ENCODE measurements around the gene AMDHD1.

Gene AMDHD1

GRCh38 chr12:95919110-95919509 is 24.0 kb upstream of the AMDHD1 start:
- H2AFZ ChIP-seq (ENCODE audit: low read depth, low read length, severe bottlenecking), result no peak overlapping the region
- no peak for TF ChIP-seq EZH2phosphoT487 (conservative IDR thresholded peaks at IDR 0.05; ENCODE audit: low read length)
- TF ChIP-seq, protein P1, sequence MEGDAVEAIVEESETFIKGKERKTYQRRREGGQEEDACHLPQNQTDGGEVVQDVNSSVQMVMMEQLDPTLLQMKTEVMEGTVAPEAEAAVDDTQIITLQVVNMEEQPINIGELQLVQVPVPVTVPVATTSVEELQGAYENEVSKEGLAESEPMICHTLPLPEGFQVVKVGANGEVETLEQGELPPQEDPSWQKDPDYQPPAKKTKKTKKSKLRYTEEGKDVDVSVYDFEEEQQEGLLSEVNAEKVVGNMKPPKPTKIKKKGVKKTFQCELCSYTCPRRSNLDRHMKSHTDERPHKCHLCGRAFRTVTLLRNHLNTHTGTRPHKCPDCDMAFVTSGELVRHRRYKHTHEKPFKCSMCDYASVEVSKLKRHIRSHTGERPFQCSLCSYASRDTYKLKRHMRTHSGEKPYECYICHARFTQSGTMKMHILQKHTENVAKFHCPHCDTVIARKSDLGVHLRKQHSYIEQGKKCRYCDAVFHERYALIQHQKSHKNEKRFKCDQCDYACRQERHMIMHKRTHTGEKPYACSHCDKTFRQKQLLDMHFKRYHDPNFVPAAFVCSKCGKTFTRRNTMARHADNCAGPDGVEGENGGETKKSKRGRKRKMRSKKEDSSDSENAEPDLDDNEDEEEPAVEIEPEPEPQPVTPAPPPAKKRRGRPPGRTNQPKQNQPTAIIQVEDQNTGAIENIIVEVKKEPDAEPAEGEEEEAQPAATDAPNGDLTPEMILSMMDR (IDR thresholded peaks at IDR 0.05; ENCODE audit: insufficient read depth, low read length, poor library complexity, severe bottlenecking), result no peak

DNA sequence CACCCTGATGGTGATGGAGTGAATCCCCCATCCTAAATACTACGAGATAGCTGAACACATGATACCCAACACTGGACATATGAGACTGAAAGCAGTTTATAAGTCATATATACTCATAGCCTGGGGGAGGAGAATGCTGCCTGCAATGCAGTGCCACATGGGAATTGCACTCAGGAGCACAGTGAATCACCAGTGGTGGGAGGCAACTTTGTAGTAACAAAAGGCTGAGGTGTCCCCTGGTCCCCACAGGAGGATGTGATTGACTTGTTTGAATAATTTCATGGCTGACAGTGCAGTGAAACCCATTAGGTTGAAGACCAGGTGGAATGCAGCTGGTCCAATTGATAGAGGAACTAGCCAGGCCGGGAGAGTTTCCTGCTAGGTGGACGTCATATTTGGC is 20.9 kb upstream of the AMDHD1 start:
- Histone ChIP-seq H3K9ac (ENCODE audit: low read length) (no peak overlapping the region), H3K9me3 (ENCODE audit: insufficient read depth, low read length) (no peaks in the 10 kb centered on the region), H4K20me1 (ENCODE audit: low read depth, low read length) (no peaks in the 10 kb centered on the region), H3K9me2 (replicated peaks; ENCODE audit: insufficient read depth, low read length) (no peaks in the 10 kb centered on the region), H3K27me3 (ENCODE audit: low read length) (no peaks in the 10 kb centered on the region), H3K79me2 (ENCODE audit: insufficient read depth, low read length) (no peaks in the 10 kb centered on the region), H3K27ac (ENCODE audit: low read depth, low read length) (no peak overlapping the region), H3K4me2 (ENCODE audit: low read depth, low read length, poor library complexity, severe bottlenecking) (no peak overlapping the region), H3K4me3 (ENCODE audit: insufficient read depth, low read length, poor library complexity, severe bottlenecking) (no peak overlapping the region), H3K36me3 (ENCODE audit: low read length) (no peaks in the 10 kb centered on the region), H3F3A (ENCODE audit: insufficient read depth) (no peaks in the 10 kb centered on the region), H2AFZ (ENCODE audit: low read depth, low read length, severe bottlenecking) (no peak overlapping the region)
- TF ChIP-seq EZH2phosphoT487 (conservative IDR thresholded peaks at IDR 0.05; ENCODE audit: low read length), result no peak

More at GRCh38 chr12:95919110-95919509, 24.0 kb upstream of the AMDHD1 start:
- H3F3A ChIP-seq (ENCODE audit: insufficient read depth), result no peaks in the 10 kb centered on the region
- no peak overlapping the region for H3K27ac ChIP-seq (ENCODE audit: low read depth, low read length)
- H3K9ac ChIP-seq (ENCODE audit: low read length), result no peak overlapping the region
- no peaks in the 10 kb centered on the region for H3K36me3 ChIP-seq (ENCODE audit: low read length)
- no peaks in the 10 kb centered on the region for H3K27me3 ChIP-seq (ENCODE audit: low read length)
- H4K20me1 ChIP-seq (ENCODE audit: low read depth, low read length), result no peaks in the 10 kb centered on the region
- H3K4me3 ChIP-seq (ENCODE audit: insufficient read depth, low read length, poor library complexity, severe bottlenecking), result no peak overlapping the region
- no peaks in the 10 kb centered on the region for H3K9me2 ChIP-seq (replicated peaks; ENCODE audit: insufficient read depth, low read length)
- no peak overlapping the region for H3K4me2 ChIP-seq (ENCODE audit: low read depth, low read length, poor library complexity, severe bottlenecking)
- H3K9me3 ChIP-seq (ENCODE audit: insufficient read depth, low read length), result no peaks in the 10 kb centered on the region
- H3K79me2 ChIP-seq (ENCODE audit: insufficient read depth, low read length), result no peaks in the 10 kb centered on the region

GRCh38 chr12:95940514-95940913 is 2.6 kb upstream of the AMDHD1 start:
- H3K4me3 ChIP-seq (ENCODE audit: insufficient read depth, low read length, poor library complexity, severe bottlenecking), result no peak overlapping the region
- no peaks in the 10 kb centered on the region for H3K9me2 ChIP-seq (replicated peaks; ENCODE audit: insufficient read depth, low read length)
- H3K27ac ChIP-seq (ENCODE audit: low read depth, low read length), result no peak overlapping the region
- H3F3A ChIP-seq (ENCODE audit: insufficient read depth), result peaks cover 8% of the 10 kb centered on the region
- no peak overlapping the region for H3K9ac ChIP-seq (ENCODE audit: low read length)
- TF ChIP-seq, protein P1 (IDR thresholded peaks at IDR 0.05; ENCODE audit: insufficient read depth, low read length, poor library complexity, severe bottlenecking), result no peak
- no peak for TF ChIP-seq EZH2phosphoT487 (conservative IDR thresholded peaks at IDR 0.05; ENCODE audit: low read length)
- H3K27me3 ChIP-seq (ENCODE audit: low read length), result no peaks in the 10 kb centered on the region
- no peak overlapping the region for H2AFZ ChIP-seq (ENCODE audit: low read depth, low read length, severe bottlenecking)
- no peaks in the 10 kb centered on the region for H3K36me3 ChIP-seq (ENCODE audit: low read length)
- no peak overlapping the region for H3K4me2 ChIP-seq (ENCODE audit: low read depth, low read length, poor library complexity, severe bottlenecking)
- H4K20me1 ChIP-seq (ENCODE audit: low read depth, low read length), result no peaks in the 10 kb centered on the region
- no peaks in the 10 kb centered on the region for H3K9me3 ChIP-seq (ENCODE audit: insufficient read depth, low read length)
- no peaks in the 10 kb centered on the region for H3K79me2 ChIP-seq (ENCODE audit: insufficient read depth, low read length)

GRCh38 chr12:95942101-95942523 is 1.0 kb upstream of the AMDHD1 start:
- Histone ChIP-seq H3K79me2 (ENCODE audit: insufficient read depth, low read length) (no peaks in the 10 kb centered on the region), H3K27ac (ENCODE audit: low read depth, low read length) (no peak overlapping the region), H3K9ac (ENCODE audit: low read length) (peak overlapping the region; percentile 87), H4K20me1 (ENCODE audit: low read depth, low read length) (no peaks in the 10 kb centered on the region), H3K4me2 (ENCODE audit: low read depth, low read length, poor library complexity, severe bottlenecking) (peak overlapping the region; percentile 70), H2AFZ (ENCODE audit: low read depth, low read length, severe bottlenecking) (peak overlapping the region; percentile 93), H3K27me3 (ENCODE audit: low read length) (no peaks in the 10 kb centered on the region), H3F3A (ENCODE audit: insufficient read depth) (peaks cover 8% of the 10 kb centered on the region), H3K36me3 (ENCODE audit: low read length) (no peaks in the 10 kb centered on the region), H3K9me3 (ENCODE audit: insufficient read depth, low read length) (no peaks in the 10 kb centered on the region), H3K9me2 (replicated peaks; ENCODE audit: insufficient read depth, low read length) (no peaks in the 10 kb centered on the region), H3K4me3 (ENCODE audit: insufficient read depth, low read length, poor library complexity, severe bottlenecking) (peak overlapping the region; percentile 95)
- TF ChIP-seq, protein P1 (IDR thresholded peaks at IDR 0.05; ENCODE audit: insufficient read depth, low read length, poor library complexity, severe bottlenecking), result no peak
- no peak for TF ChIP-seq EZH2phosphoT487 (conservative IDR thresholded peaks at IDR 0.05; ENCODE audit: low read length)
